Kidney glomerular epithelial cell (primary cell): ENCODE measurements around the gene CCDC85C.

ENCODE experiments used
- DNase-seq: peaks from one replicate; lab custom pipeline; 2025; lab: John Stamatoyannopoulos, UW

The CCDC85C gene

DNA sequence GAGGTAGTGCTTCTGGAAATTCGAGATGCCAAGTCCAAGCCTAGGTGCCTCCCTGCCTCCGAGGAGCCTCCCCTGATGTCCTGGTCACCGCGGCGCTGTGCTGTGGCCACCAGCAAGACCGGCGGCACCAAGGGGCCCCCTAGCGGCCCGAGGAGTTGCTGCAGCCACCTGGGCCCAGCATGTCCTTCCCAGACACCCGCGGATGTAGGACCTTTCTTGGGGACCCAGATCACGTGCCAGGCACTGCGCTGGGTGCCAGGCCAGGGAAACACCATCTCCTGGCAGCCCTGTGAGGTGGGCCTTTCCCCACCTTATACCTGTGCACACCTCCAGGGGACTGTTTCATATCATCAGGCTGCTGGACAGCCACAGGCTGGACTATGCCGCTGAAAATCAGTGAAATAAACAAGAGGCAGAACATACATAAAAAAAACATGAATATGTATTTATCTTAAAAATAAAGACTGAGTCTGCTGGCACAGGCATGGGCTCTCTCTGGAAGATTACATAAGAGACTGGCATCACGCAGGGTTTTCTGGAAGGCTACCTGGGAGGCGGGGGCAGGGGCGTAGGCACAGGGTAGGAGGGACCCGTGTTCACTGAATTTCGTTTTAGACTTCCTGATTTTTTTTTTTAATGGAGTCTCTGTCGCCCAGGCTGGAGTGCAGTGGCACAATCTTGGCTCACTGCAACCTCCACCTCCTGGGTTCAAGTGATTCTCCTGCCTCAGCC is 25.0 kb upstream of the CCDC85C start:
- peak; percentile 35 for DNase-seq

DNA sequence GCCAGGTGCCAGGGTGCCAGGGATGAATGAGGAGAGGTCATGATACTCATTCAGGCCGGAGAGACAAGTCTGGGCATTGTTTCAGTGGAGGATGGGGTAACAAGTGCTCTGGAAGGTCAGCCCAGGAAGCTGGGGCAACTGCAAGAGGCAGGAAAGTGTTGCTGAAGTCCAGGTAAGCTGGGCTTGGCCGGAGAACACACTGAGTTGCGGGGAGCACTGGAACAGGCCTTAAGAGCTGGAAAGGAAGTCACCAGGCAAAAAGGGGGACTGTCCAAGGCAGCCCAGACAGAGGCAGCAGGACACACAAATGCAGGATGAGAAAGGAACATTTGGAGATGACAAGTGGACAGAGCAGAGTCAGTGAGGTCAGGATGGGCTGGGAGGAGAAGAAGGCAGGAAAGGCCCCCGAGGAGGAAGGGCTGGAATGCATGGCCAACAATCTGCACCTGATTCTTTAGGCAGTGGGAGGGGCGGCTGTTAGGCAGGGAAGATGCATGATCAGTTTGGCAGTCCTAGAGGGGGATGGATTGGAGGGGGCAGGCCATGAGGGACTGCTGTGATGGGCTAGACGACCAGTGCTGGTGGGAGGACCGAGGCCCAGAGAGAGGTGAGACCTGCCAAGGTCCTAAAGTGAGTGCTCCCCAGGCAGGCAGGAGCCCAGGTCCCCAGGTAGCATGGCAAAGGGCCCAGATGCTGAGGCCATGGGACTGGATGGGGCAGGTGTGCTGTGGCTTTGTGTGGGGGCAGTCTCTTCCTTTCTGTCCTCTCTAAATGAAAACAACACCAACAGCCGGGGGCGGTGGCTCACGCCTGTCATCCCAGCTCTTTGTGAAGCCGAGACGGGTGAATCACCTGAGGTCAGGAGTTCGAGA is 23.7 kb upstream of the CCDC85C start:
- DNase-seq: no peak

DNA sequence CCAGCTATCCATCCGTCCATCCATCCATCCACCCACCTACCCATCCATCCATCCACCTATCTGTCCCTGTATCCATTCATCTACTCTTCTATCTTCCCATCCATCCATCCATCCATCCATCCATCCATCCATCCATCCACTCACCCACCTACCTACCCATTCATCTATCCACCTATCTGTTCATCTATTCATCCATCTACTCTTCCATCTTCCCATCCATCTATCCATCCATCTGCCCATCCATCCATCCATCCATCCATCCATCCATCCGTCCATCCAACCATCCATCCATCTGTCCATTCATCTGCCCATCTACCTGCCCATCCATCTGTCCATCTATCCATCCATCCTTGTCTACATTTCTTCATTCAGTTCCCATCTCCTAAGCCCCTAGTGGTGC is 23.1 kb upstream of the CCDC85C start:
- DNase-seq: no peak

DNA sequence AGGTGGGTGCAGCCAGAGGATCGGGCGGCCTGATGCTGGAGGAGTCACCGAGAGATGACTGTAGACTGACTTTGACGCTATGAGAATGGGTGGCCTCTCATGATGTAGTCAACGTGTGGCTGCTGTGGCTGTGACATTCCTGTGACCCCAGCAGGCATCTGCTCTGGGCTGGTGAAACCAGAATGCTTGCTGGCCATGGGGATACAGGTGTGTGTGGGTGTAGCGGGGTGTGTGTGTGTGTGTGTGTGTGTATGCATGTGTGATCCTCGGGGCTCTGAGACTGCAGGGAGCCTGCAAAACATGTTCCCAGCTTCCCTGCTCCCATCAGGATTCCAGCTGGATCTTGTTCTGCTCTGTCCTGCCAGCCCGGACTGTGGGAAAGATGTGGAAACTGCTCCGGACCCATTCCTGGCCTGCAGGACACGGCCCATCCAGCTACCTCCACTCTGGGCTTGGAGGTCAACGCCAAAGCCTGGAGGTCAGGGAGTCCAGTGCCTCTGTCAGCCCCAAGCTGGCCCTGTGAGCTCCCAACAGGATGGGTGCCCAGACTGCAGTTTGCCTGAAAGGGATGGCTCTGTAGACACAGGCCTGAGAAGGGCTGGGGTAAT is 22.1 kb upstream of the CCDC85C start:
- no peak for DNase-seq

DNA sequence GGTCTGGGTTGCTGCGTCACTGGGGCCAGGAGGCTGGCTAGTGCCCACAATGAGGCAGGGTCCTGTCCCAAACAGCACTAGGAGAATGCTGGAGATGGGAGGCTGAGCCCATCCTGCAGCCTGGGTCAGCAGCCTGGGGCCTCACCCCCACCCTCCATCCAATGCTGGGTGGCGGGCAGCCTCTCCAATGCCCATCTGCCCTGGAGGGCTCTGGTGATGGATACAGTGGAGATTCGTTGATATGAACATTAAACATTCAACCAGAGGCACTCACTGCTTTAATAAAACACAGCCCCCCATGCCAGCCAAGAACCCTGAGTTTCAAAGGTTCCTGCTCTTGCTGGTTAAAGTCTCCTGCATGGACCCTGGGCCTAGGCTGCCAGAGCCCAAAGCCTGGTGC is 21.5 kb upstream of the CCDC85C start:
- DNase-seq: no peak

DNA sequence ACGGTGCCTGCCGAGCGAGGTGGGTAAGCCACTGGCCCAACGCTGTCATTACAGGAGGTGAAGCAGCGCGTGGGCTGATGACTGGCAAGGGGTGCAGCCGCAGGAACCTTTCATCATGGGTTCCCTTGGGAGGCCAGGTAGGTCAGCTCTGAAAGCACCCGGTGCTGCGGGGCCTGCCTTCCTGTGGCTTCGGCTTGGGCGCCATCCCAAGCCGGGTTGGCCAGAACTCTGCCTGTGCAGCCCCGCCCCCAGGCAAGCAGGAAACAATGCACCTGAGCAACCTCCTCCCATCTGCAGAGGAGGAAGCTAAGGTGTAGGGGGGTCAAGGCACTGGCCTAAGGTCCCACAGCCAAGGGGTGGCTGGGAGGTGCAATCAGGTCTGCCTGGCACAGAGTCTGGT is 21.0 kb upstream of the CCDC85C start:
- no peak for DNase-seq

DNA sequence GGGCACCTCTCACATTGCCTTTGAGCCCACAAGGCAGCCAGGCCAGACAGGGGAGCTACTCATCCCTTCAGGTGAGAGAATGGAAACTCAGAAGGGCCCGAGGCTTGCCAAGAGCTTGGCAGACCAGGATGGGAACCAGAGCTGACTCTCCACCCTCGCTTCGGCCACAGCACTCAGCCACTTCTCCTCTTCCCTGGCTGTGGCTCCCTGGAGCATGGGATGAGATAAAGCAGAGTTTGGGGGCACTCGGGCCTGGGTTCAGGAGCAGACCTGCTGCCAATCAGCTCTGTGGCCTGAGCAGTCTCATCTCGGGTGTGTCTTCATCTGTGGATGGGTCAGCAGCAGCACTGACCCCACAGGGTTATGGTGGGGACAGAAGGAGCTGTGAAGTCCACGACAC is 20.0 kb upstream of the CCDC85C start:
- DNase-seq: no peak

DNA sequence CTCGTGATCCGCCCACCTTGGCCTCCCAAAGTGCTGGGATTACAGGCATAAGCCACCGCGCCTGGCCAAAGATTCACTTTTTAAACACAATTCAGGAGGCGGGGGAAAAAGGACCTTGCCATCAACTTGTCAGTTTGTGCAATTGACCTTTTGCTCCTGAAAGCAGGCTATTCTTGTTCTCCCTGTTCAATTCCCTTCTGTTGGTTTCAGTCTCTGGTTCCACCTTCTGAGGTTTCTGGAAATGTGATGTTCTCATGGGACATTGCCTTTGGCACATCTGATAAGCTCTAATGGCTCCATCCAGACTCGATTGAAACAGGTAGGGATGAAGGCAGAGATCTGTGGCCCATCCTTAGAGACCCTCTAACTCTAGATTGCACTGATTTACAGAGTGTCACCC is 17.9 kb upstream of the CCDC85C start:
- DNase-seq: no peak

DNA sequence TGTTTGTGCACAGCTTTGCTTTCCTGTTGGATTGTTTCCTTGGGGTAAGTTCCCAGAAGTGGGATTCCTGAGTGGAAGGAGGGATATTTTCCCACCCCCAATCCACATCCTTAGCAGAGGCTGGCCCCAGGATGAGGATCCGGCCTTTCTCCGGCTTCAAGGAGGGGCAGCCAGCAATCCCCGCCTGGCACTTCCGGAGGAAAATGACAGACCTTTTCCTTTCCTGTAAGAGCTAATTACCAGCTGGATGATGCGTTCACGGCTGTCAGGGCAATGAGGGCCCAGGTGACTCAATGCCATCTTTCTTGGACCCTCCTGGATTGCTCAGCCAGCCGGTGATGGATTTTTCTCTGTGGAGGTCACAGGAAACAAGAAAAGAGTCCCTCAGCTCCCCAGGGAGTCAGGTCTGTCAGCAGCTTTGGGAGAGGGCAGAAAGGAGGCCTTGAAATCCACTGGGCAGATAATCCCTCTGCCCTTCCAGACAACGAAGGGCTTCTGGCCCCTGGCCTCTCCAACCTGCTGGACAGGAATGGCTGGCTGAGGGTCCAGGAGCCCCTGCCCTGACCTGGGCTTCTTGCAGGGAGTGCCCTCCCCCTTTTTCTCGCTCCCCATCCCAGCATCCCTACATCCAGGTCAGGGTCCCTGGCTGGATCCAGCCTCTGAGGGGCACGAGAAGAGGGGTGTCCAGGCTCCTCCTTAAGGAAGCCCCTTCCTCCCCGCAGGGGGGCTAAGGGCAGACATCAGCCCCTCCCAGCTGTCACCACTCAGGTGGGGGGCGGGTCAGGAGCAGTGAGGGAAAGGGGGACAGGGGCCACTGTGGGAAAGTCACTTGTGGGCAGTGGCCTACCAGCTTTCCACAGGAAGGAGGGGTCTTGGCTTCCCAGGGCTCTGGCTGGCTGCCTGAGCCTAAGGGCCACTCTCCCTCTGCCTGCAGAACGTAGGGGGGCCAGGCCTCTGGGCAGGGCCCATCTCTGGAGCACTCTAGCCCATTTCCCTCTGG is 16.1 kb upstream of the CCDC85C start:
- DNase-seq: no peak

DNA sequence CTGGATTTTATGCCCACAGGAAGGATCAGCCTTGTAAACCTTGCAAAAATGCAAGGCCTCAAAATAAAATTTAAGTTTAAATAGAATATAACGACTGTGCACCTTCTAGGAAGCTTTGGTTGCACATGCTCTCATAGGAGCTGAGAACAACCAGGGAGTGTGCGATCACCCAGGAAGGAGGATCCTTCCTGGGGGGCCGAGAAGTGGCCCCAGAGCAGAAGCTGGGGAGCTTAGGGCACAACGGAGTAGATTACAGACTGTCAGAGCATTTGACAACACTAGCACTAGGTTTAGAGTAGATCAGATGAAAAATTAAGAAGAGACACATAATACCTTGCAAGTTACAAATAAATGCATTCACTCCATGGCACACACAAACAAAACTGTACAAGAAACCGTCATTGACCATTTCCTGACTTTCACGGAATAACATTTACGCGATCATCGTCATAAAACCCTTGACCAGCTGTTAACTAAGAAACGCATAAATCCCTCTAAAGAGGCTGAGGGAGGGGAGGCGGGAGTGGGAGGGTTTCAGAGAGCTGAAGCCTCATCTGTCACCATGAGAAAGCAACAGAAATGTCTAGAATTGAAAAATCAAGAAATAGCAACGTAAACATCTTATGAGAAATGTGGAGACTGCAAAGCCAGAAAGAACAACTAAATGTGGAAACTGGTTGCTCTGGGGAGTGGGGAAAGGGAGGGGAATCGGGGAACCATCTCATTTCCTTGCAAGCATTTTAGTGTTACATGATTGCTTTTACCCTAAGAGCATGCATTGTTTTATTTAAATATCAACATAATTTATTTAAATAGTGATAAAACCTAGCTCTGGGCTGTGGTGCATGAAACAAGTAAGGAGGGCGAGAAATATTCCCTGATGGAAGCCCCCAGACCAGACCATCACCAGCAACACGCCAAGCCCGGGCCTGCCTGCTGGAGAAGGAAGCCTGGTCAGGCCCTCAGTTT is 13.1 kb upstream of the CCDC85C start:
- no peak for DNase-seq

DNA sequence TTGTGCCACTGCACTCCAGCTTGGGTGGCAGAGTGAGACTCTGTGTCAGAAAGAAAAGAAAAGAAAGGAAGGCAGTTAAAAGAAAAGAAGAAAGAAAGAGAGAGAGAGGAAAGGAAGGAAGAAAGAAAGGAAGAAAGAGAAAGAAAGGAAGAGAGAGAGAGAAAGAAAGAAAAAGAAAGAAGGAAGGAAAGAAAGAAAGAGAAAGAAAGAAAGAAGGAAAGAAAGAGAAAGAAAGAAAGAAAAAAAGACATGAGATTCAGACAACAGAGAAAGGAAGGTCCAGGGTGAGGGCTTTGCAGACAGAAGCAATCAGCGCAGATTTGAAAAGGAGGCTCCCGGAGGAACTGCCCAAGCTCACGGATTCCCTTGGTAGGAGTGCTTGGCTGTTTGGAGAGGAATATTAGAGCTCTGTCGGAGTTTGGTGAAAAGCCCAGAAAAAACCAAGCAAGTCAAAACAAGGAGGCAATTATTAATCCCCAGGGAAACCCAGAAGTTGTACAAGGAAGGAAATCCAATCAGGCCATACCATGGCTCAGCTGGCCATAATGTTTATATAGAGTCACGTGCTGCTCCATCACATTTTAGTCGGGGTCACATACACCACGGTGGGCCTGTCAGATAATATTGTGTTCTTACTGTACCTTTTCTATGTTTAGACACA is 11.6 kb upstream of the CCDC85C start:
- no peak for DNase-seq

DNA sequence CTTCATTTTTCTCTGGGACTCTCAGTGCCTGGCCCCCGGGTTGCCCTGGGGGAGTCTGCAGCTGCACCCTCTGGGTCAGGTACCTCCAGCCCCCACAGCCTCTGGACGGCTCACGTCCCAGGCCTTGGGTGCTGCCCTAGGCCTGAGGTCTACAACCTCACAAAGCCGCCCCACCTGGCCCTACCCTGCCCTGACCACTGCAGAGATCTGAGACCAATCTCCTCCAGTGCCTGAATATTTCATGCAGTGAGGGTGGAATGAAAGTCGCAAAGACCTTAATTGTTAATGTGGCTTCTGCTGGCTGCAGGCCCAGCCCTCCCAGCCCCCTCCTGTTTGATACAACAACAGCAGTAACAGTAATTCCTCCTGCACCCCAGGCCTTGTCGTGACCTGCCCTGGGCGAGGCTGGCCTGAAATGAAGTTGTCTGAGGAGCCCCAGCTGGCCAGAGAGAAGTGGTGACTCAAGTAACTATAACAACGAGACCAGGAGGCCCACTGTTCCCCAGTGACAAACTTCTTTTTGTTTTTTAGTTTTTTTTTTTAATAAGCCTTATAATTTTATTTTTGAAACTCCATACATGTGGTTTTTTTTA is 8.8 kb upstream of the CCDC85C start:
- no peak for DNase-seq

DNA sequence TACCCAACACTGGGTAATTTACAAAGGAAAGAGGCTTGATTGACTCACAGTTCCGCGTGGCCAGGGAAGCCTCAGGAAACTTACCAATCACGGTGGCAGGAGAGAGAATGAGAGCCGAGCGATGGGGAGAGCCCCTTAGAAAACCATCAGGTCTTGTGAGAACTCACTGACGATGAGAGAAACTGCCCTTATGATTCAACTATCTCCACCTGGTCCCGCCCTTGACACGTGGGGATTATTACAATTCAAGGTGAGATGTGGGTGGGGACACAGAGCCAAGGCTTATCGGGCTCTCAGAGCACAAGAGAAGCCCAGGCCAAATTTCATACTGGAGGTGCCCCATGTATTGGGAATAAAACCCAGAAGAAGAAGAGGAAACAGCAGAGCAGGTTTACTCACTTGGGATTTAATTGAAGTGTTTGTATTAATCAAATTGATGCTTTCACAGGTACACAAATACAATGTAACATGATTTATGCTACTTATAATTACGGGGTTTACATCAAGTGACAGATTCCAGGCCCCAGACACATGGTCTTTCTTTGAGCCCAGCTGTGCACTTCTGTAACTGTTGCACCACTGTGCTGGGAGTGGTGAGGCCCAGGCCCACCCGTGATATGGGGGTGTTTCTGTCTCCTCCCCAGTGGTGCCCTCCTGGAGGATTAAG is 8.2 kb upstream of the CCDC85C start:
- DNase-seq: no peak

DNA sequence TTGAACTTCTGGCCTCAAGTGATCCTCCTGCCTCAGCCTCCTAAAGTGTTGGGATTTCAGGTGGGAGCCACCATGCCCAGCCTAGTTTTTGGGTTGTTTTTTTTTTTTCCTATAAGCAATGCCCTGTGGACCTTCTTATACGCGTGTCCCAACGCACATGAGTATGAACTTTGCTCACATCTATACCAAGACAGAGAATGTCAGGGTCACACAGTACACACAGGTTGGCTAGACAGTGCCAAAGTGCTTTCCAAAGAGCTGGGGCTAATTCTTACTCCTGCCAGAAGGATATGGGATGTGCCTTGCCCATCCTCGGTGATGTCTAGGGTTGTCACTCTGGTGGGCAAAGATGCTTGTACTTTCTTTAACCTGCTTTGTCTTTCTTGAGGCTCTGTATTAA is 7.6 kb upstream of the CCDC85C start:
- DNase-seq: no peak

DNA sequence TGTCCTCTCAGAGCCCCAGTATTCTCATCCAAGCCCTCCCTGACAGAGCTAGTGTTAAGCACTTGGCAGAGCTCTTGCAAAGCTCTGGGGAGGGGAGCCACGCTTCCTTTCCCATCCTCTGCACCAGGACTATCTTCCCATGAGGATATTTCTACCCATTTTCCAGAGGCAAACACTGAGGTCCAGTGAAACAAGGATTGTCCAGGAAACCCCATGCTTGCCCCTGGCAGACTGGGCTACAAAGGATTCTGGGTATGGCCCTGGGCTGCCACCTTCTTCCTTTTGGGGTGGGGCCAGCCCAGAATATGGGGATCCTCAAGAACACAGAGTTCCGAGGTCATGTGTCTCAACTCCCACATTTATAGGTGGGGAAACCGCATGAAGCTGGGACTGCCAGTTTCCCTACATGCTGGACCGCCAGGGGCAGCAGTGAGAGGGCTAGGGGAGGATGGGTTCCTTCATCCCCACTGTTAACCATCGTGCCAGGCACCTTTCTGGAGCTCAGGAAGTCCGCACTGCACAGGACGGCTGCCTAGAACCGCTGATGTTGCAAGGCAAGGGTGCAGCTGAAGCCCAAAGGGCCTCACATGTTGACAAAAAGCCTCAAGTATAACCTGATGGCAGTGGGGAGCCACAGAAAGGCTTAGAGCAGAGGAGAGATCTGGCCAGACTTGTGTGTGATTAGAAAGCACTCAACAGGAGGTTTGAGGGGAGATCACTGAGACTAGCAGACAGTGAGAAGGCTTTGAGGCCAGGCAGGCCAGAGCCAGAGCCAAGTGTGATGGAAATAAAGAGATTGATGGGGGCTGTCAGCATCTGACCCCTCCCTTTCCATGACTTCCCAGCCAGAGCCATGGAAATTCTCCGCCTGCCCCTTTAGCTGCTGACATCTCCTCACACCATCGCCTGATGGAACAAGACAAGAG is 5.5 kb upstream of the CCDC85C start:
- DNase-seq: no peak

DNA sequence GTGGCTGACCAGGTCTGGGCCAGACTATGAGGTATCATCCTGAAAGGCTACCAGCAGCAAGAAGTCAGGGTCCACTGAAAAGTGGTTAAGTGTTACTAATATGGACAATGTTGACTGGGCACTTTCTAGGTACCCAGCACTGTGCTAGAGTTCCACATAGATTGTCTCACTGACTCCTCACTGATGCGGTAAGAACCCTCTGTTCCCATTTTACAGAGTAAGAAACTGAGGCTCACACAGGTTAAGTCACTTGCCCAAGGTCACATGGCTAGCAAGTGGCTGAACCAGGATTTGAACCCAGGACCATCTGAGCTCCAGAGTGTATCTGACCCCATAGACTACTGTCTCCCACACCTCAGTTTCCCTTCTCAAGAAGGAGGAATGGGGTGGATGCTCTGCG is 4.6 kb upstream of the CCDC85C start:
- no peak for DNase-seq

DNA sequence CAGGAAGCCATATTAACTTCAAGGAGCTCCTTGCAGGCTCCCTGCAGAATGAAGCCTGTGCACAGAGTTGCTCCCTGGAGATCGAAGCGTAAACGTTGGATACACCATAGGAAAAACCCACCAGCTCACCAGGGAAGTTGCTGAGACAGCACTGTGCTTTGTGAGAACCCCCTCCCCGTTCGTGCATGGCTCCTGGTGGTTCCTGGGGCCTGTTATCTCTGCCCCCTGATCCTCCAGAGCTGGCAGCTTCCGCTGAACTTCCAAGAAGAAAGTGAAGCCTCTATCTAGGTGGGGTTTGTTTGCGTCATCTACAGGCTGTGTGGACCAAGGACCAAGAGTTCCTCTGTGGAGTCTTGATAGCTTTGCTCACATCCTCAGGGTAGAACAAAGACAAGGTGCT is 2.4 kb upstream of the CCDC85C start:
- DNase-seq: no peak
